Measurements from ENCODE around the gene ATG7. TPM values are rescaled to one million over a fixed set of nuclear protein-coding genes. Genes with fewer than 3 reads are reported as not detected.

ATG7 gene
- total RNA-seq, 1 donor from 2014 or later: 53.5 TPM

GRCh38 chr3:11362600-11362999, 90.4 kb downstream of the ATG7 start:
- H3K4me3 ChIP-seq: no peak overlapping the region
- Mint-ChIP-seq H3K9me3 (no peaks in the 10 kb centered on the region), H3K36me3 (peaks cover 22% of the 10 kb centered on the region), H3K27me3 (ENCODE audit: insufficient read depth, low read depth) (peaks cover 4% of the 10 kb centered on the region), H3K27ac (peak overlapping the region; percentile 84), H3K4me3 (no peak overlapping the region), H3K4me1 (peaks cover 39% of the 10 kb centered on the region)
- no peaks in the 10 kb centered on the region for H3K27me3 ChIP-seq
- no peaks in the 10 kb centered on the region for H3K9me3 ChIP-seq (ENCODE audit: low read depth)
- H3K4me1 ChIP-seq: peaks cover 16% of the 10 kb centered on the region
- no peaks in the 10 kb centered on the region for H4K20me1 ChIP-seq (ENCODE audit: low read depth)
- H3K4me2 ChIP-seq: no peak overlapping the region
- no peak overlapping the region for H2AFZ ChIP-seq (replicated peaks)
- H3K79me2 ChIP-seq (ENCODE audit: low read depth): no peaks in the 10 kb centered on the region
- H3K36me3 ChIP-seq: peaks cover 3% of the 10 kb centered on the region
- no peak overlapping the region for H3K9ac ChIP-seq
- peaks cover 18% of the 10 kb centered on the region for H3F3A ChIP-seq (ENCODE audit: low read depth)
- no peak for DNase-seq (ENCODE audit: low spot score)
- TF ChIP-seq CTCF (IDR thresholded peaks at IDR 0.05): no peak
- no peak for TF ChIP-seq EZH2phosphoT487 (IDR thresholded peaks at IDR 0.05)
- TF ChIP-seq EZH2 (IDR thresholded peaks at IDR 0.05): no peak
- H3K27ac ChIP-seq: no peak overlapping the region

GRCh38 chr3:11363715-11364114, 91.5 kb downstream of the ATG7 start:
- no peak overlapping the region for H2AFZ ChIP-seq (replicated peaks)
- H3K27ac Mint-ChIP-seq: no peak overlapping the region
- H3K4me1 ChIP-seq: peaks cover 20% of the 10 kb centered on the region
- H3K36me3 Mint-ChIP-seq: peaks cover 22% of the 10 kb centered on the region
- H4K20me1 ChIP-seq (ENCODE audit: low read depth): no peaks in the 10 kb centered on the region
- H3K9ac ChIP-seq: no peak overlapping the region
- TF ChIP-seq CTCF (IDR thresholded peaks at IDR 0.05): no peak
- TF ChIP-seq EZH2phosphoT487 (IDR thresholded peaks at IDR 0.05): no peak
- no peak for TF ChIP-seq EZH2 (IDR thresholded peaks at IDR 0.05)
- peaks cover 18% of the 10 kb centered on the region for H3F3A ChIP-seq (ENCODE audit: low read depth)
- H3K27me3 Mint-ChIP-seq (ENCODE audit: insufficient read depth, low read depth): peaks cover 4% of the 10 kb centered on the region
- H3K36me3 ChIP-seq: peaks cover 3% of the 10 kb centered on the region
- H3K9me3 ChIP-seq (ENCODE audit: low read depth): no peaks in the 10 kb centered on the region
- no peak overlapping the region for H3K4me3 Mint-ChIP-seq
- no peaks in the 10 kb centered on the region for H3K79me2 ChIP-seq (ENCODE audit: low read depth)
- no peak overlapping the region for H3K4me3 ChIP-seq
- no peak overlapping the region for H3K27ac ChIP-seq
- no peaks in the 10 kb centered on the region for H3K9me3 Mint-ChIP-seq
- H3K4me1 Mint-ChIP-seq: peaks cover 48% of the 10 kb centered on the region
- DNase-seq (ENCODE audit: low spot score): no peak
- no peak overlapping the region for H3K4me2 ChIP-seq
- H3K27me3 ChIP-seq: no peaks in the 10 kb centered on the region

- TF ChIP-seq EZH2phosphoT487 (IDR thresholded peaks at IDR 0.05) (no peak), CTCF (IDR thresholded peaks at IDR 0.05) (no peak), EZH2 (IDR thresholded peaks at IDR 0.05) (no peak)
Measured at GRCh38 chr3:11364181-11364580, 92.0 kb downstream of the ATG7 start.

More at GRCh38 chr3:11364181-11364580, 92.0 kb downstream of the ATG7 start:
- Histone ChIP-seq H3K4me3 (no peak overlapping the region), H3K4me1 (peaks cover 20% of the 10 kb centered on the region), H3K9ac (no peak overlapping the region), H3F3A (ENCODE audit: low read depth) (peaks cover 18% of the 10 kb centered on the region), H3K9me3 (ENCODE audit: low read depth) (no peaks in the 10 kb centered on the region), H3K27me3 (no peaks in the 10 kb centered on the region), H3K79me2 (ENCODE audit: low read depth) (no peaks in the 10 kb centered on the region), H4K20me1 (ENCODE audit: low read depth) (no peaks in the 10 kb centered on the region), H3K36me3 (peaks cover 3% of the 10 kb centered on the region), H3K27ac (no peak overlapping the region), H2AFZ (replicated peaks) (no peak overlapping the region), H3K4me2 (no peak overlapping the region)
- peaks cover 53% of the 10 kb centered on the region for H3K4me1 Mint-ChIP-seq
- H3K4me3 Mint-ChIP-seq: no peak overlapping the region
- DNase-seq (ENCODE audit: low spot score): no peak
- peaks cover 4% of the 10 kb centered on the region for H3K27me3 Mint-ChIP-seq (ENCODE audit: insufficient read depth, low read depth)
- H3K36me3 Mint-ChIP-seq: peaks cover 20% of the 10 kb centered on the region
- H3K27ac Mint-ChIP-seq: peak overlapping the region; percentile 91
- no peaks in the 10 kb centered on the region for H3K9me3 Mint-ChIP-seq

Data from neural progenitor cell (in vitro differentiated cells).